Renal cortex interstitium (tissue), 11 donors: ENCODE data around the gene FRYL. TPM values are rescaled to one million over a fixed set of nuclear protein-coding genes. Genes with fewer than 3 reads are reported as not detected.

Experiments
- DNase-seq, 11 donors: peaks; one replicate each; pipeline ENCODE4 v3.0.0-alpha.2; 2013; ENCODE audit warnings: low read depth in 9 of 11, low spot score in 4 of 11; ENCODE audit errors: extremely low read depth in 1 of 11
- polyA plus RNA-seq, 3 donors: library from polyadenylated mRNA; unstranded; fragments of 120-200 nt; gene quantifications; one replicate each; pipeline ENCODE4 v1.2.1, GENCODE V29; 2013; ENCODE audit not compliant: insufficient read length in 3 of 3

FRYL gene
- polyA plus RNA-seq, 3 donors = 40.7 to 47.3 (median 46.9) TPM

DNA sequence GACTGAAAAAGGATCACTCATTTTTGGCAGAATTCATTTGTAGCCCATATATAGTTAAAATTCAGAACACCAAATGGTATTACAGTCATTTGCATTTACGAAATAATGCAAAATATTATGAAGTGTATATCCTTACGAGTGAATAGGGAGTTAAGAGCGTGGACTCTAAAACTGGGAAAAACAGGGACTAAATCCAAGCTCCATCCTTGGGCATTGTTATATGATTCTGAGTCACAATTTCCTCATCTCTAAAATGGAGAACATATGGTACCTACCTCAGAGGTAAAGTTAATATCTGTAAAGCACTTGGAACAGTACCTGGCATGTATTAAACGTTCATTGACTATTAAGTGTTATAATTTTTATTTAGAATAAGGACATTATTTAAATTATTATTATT is 183.7 kb downstream of the FRYL start:
- DNase-seq = no peak

- no peak for DNase-seq
These were observed 185.9 kb downstream of the FRYL start for GRCh38 chr4:48594180-48594579.

DNA sequence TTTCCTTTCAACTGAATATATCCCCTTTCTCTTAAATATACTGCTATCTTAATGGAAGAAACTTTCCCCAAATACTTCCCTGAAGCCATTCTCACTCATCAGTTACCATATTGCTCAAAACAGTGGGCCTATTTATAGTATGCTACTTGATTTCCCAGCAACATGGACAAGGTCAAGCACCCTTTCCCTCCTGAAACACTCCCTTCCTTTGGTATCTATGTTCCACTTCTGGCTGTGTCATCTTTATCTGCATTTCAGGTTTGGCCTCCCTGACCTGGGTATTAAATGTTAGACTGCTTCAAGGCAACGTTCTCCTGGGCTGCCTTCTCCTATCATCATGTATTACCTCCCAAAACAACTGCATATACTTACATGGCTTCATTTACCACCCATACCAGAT is 188.7 kb downstream of the FRYL start:
- no peak for DNase-seq

DNA sequence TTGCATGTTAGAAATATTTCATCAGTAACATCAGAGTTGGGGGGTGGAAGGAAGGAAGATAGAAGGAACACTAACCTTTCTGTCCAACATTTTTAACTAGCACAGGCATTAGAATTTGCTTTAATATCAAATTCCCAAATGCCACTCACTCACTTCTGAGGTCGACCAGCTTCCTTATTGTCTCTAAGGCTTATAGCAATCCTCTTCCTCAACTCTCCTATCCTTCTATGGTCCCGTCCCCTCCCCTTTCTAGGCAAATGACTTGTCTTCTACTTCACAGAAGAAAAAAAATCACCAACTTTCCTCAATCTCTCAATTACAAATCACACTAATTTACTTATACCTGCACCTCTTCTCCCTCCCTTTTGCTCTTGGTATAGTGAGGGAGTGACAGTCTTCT is 189.2 kb downstream of the FRYL start:
- no peak for DNase-seq

- no peak for DNase-seq
These were observed 191.0 kb downstream of the FRYL start for GRCh38 chr4:48589098-48589445.

- DNase-seq = no peak
These were observed 191.6 kb downstream of the FRYL start for GRCh38 chr4:48588230-48589097.

DNA sequence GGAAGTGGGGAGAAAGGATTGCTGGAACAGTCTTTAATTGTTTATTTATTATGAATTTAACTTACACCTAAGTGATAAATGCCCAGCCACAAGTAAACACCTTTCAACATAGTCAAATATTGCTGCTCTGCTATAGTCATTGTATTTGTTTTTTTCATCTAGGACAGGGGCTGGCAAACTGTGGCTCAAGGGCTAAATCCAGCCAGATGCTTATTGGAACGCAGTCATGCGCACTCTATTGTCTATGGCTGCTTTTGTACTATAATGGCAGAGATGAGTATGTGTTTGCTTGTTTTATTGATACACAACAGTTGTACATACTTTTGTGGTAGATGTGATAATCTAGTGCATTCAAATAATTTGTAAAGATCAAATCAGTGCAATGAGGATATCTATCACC is 194.7 kb downstream of the FRYL start:
- no peak for DNase-seq

DNA sequence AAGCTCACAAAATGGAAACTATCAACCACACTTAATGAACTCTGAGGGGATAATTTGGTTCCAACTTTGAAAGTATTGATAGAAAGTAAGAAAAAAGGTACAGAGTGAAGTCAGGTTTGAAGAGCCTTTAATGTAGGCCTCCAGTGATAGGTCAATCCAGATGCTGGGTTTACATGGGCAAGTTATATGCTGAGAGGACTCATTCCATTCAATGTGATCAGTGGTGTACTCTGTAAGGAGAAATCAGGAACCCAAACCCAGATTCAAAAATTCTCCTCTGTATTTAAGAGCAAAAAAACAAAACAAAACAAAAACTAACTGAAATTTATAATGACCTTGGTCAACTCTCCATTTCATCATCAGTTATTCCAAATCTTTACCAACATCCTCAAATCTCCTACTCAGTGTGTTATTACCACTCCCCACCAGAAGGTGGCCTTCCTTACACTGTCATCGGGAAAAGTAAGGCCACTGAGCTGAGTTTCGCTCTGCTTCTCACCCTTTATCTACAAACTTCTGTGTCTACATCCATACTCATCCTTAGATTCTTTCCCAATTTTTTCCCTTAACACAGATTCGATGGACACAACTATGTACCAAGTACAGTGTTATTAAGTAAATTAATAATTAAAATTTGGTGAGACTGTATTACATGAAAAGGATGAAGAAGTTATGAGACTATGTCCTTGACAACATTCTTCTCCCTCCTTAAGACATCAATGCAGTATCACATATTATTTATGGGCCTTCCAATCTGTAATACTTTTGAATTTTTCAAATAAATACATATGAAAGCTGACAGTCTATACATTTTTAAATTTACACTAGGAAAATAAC is 201.7 kb downstream of the FRYL start:
- peak; percentile 42 to 63 (median 53) for DNase-seq

DNA sequence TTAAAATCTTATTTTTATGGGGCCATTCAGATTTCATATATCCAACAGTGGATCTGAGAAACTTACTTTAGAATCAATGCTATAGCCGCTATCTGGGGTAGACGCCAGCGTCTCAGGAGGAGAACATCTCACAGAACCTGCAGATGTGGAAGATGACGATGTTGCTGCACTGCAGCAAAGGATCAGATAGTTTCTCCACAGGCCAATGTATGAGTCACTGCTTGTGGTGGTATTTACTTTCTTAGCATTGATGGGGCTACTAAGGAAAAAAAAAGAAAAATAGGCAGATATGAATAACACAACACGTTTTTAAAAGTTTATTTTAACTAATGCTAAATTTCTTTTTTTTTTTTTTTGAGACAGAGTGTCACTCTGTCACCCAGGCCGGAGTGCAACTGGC is 204.1 kb downstream of the FRYL start:
- DNase-seq = no peak

GRCh38 chr4:48571471-48571870 is 208.6 kb downstream of the FRYL start:
- no peak for DNase-seq

- no peak for DNase-seq
These were observed 209.3 kb downstream of the FRYL start for GRCh38 chr4:48570646-48571220.

- no peak for DNase-seq
These were observed 214.1 kb downstream of the FRYL start for GRCh38 chr4:48566034-48566384.

GRCh38 chr4:48565362-48566033 is 214.6 kb downstream of the FRYL start:
- no peak for DNase-seq

DNA sequence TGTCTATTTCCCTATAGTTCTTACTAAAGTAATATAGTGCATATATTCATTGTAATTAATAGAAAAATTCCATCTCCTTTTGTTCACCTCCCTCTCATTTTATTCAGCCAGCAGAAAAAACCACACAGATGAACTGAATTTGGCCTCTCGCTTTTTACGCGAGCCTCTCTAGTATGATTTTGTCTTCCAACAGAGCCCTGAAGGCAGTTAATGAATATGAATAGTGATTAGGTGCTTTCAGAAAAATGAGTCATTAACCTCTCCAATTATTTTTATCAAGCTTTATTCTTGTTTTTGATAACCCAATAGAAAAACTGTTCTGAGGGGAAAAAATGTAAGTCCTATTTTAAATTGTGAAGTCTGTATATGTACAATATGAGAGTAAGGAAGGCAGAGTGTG is 215.9 kb downstream of the FRYL start:
- no peak for DNase-seq

DNA sequence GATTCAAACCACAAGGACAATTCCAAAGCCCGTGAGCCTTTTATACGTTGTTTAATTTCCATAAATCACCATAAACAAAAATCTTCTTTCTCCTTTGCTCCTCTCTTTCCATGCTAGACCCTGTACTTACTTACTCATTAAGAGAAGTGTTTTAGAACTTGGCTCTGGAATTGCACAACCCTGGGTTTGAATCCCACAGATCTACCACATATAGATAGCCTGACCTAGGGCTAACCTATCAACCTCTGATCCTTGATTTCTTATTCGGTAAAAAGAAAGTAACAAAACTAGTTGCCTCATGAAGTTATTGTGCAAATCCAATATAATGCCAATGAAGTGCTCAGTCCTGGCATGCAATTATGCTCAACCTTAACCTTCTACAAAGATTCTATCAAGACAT is 221.3 kb downstream of the FRYL start:
- no peak for DNase-seq

DNA sequence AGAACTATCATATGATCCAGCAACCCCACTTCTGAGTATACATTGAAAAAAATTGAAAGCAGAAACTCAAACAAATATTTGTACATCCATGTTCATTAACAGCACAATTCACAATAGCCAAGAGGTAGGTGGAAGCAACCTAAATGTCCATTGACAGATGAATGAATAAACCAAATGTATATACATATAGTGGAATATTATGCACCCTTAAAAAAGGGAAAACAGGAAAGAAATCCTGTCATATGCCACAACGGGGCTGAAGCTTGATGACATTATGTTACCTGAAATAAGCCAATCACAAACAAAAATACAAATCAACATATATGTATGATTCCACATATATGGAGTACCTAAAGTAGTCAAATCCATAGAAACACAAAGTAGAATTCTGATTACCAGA is 222.1 kb downstream of the FRYL start:
- DNase-seq = no peak

DNA sequence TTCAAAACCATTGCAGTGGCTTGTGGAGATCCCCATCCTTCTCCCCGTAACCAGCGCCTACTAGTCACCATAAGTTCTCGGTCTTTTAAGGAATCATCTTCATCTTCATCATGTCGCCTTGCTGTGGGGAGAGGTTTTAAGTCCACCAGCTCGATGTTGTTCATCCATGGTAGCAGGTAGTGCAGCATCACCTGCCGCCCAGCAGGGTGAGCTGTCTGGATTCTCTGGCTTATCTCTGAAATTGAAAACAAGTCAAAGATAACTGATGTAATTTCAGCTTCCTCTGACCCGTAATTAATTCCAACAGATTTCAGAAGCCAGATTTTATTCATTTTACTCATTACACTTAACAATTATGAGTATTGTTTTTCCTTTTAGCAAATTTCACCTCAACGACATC is 222.6 kb downstream of the FRYL start:
- DNase-seq = no peak

DNA sequence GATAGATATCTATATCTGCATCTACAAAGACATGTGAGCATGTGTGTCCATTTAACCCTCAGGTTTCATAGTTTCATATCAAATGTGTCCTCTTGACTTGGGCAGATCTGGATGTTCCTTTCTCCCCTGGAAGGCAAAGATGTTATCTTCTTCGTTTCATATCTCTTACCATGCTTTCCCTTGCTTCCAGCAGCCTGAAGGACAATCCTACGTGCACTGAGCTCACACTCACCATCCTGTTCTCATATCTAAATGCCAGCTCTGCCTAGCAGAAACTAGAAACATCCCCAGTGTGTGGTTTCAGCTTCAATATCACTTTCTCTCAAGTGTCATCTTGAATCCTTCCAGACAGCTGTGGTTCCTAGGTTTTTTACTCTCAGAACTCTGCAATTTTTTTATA is 223.8 kb downstream of the FRYL start:
- no peak for DNase-seq

GRCh38 chr4:48554606-48555005 is 225.5 kb downstream of the FRYL start:
- no peak for DNase-seq

DNA sequence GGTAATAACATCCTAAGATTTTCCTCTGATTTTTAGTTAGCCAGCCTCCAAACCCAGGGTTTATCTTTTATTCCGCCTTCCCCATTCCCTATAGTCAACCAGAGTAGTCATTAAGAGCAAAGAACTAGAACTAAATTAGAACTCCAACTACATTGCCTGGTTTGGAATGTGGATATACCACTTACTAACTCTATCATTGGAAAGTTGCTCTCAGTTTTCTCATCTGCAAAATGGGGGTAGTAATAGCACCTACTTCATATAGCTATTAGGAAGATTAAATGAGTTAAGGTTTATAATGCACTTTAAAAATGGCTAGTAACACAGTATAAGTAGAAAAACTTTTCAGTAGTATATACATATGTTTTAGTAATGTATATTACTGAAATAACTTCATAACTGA is 226.4 kb downstream of the FRYL start:
- no peak for DNase-seq
